ENCODE measurements around the gene ATP5MC2. TPM values are rescaled to one million over a fixed set of nuclear protein-coding genes. Genes with fewer than 3 reads are reported as not detected.

Gene ATP5MC2
- total and polyA plus RNA-seq, 9 of the 15 experiments (the other 6 are each of a cell fraction or from before 2014, with no cell fraction given) = 314 to 1,208 (median 468) TPM

GRCh38 chr12:53675701-53676607 lies at the start of gene ATP5MC2 (continued):
- peak; percentile 96 for TF ChIP-seq REST (IDR thresholded peaks at IDR 0.05; ENCODE audit: borderline replicate concordance)
- TF ChIP-seq REST (CRISPR knock-in tag; IDR thresholded peaks at IDR 0.05; ENCODE audit: low read depth) = peak; percentile 88
- TF ChIP-seq, protein P1, sequence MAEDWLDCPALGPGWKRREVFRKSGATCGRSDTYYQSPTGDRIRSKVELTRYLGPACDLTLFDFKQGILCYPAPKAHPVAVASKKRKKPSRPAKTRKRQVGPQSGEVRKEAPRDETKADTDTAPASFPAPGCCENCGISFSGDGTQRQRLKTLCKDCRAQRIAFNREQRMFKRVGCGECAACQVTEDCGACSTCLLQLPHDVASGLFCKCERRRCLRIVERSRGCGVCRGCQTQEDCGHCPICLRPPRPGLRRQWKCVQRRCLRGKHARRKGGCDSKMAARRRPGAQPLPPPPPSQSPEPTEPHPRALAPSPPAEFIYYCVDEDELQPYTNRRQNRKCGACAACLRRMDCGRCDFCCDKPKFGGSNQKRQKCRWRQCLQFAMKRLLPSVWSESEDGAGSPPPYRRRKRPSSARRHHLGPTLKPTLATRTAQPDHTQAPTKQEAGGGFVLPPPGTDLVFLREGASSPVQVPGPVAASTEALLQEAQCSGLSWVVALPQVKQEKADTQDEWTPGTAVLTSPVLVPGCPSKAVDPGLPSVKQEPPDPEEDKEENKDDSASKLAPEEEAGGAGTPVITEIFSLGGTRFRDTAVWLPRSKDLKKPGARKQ (CRISPR knock-in tag; IDR thresholded peaks at IDR 0.05) = peak; percentile 96
- TF ChIP-seq RBFOX2 (IDR thresholded peaks at IDR 0.05; ENCODE audit: low read depth, low read length) = peak; percentile 96
- peak; percentile 17; the same call in 1 of the 2 replicates for TF ChIP-seq MAFG (tag; conservative IDR thresholded peaks at IDR 0.05)
- TF ChIP-seq RFX1 (IDR thresholded peaks at IDR 0.05) = no peak
- TF ChIP-seq ZNF24 (IDR thresholded peaks at IDR 0.05) = peak; percentile 79; the same call in 1 of the 2 replicates
- TF ChIP-seq ARID4B (CRISPR knock-in tag; IDR thresholded peaks at IDR 0.05) = peak; percentile 82
- peak; percentile 75 for TF ChIP-seq KLF16 (IDR thresholded peaks at IDR 0.05)
- TF ChIP-seq ZNF124 (CRISPR knock-in tag; IDR thresholded peaks at IDR 0.05) = no peak
- TF ChIP-seq TCF3 (CRISPR knock-in tag; IDR thresholded peaks at IDR 0.05) = no peak; the same call in 1 of the 2 replicates
- peak; percentile 88 for TF ChIP-seq ZBTB1 (CRISPR knock-in tag; IDR thresholded peaks at IDR 0.05; ENCODE audit: borderline replicate concordance, low read depth)
- 0 out of 2 replicates have a peak, but pooled peaks have one; percentile 57 for TF ChIP-seq ZNF311 (CRISPR knock-in tag; IDR thresholded peaks at IDR 0.05)

Measured in K562 (cell line).